Esophagus squamous epithelium (tissue), 5 donors: Measurements from ENCODE around the gene TNS1. TPM values are rescaled to one million over a fixed set of nuclear protein-coding genes. Genes with fewer than 3 reads are reported as not detected.

Experiments
- DNase-seq: peaks from one replicate; lab custom pipeline; 2025; lab: John Stamatoyannopoulos, UW
- H3K27ac ChIP-seq, 4 donors: fragments of 200-600 bp; sonication (generic); one replicate each; pipeline ENCODE4 v1.5.1; 2016 to 2019; ENCODE audit warnings: mild to moderate bottlenecking in 1 of 4
- H3K27me3 ChIP-seq, 4 donors: fragments of 200-600 bp; sonication (generic); 1 replicate in 3 of 4; 2 replicates in 1 of 4; pipeline versions ENCODE4 v1.5.1 to v1.6.0; 2017 to 2021; ENCODE audit warnings: antibody characterized with exemption in 1 of 4
- H3K36me3 ChIP-seq, 3 donors: fragments of 200-600 bp; sonication (generic); one replicate each; pipeline ENCODE4 v1.5.1; 2016 to 2019
- H3K4me1 ChIP-seq, 3 donors: fragments of 200-600 bp; sonication (generic); one replicate each; pipeline ENCODE4 v1.5.1; 2017 to 2019
- H3K4me3 ChIP-seq, 4 donors: fragments of 200-600 bp; sonication (generic); 1 replicate in 3 of 4; 2 replicates in 1 of 4; pipeline ENCODE4 v1.5.1; 2016 to 2019; ENCODE audit warnings: mild to moderate bottlenecking in 2 of 4, moderate library complexity in 1 of 4
- H3K9me3 ChIP-seq, 3 donors: fragments of 200-600 bp; sonication (generic); one replicate each; pipeline ENCODE4 v1.5.1; 2016 to 2019
- CTCF ChIP-seq, 6 experiments: fragments of 450-650 bp in 4 of 6; fragments of 200-600 bp in 2 of 6; sonication (generic) in 2 of 6; IDR thresholded peaks; one replicate each; pipeline ENCODE4 v1.5.1; 2016 to 2019; ENCODE audit warnings: antibody characterized with exemption in 6 of 6, mild to moderate bottlenecking in 4 of 6, moderate library complexity in 4 of 6
- POLR2A ChIP-seq, 4 donors: fragments of 450-650 bp; IDR thresholded peaks; one replicate each; pipeline ENCODE4 v1.6.1; 2017; ENCODE audit warnings: antibody characterized with exemption in 4 of 4, mild to moderate bottlenecking in 4 of 4, moderate library complexity in 3 of 4
- WGBS, 2 donors: methylation state at CpG; one replicate each; pipeline ENCODE4 v1.1.5; 2018; 5-methylcytosine and 5-hydroxymethylcytosine counted together
- intact Hi-C: fragments of 100-400 bp; cut with DNase I; formaldehyde crosslinking; loops from one replicate; pipeline ENCODE4 v1.15.0; 2022
- total RNA-seq, 4 donors: library from RNA; depleted of rRNA; stranded (reverse); fragments of >200 nt; gene quantifications; one replicate each; pipeline ENCODE4 v1.1.0, GENCODE V29; 2016
- donor health status: DM: yes; HTN: yes; CAD: no.

TNS1 gene
- total RNA-seq, 4 donors from 2014 or later: 34.7 to 201 (median 59.2) TPM

- DNase-seq: no peak
- Histone ChIP-seq H3K4me3 (no peak overlapping the region), H3K9me3 (no peaks in the 10 kb centered on the region), H3K4me1 (peaks cover 0 to 87% (median 9%) of the 10 kb centered on the region in 3 donors), H3K27ac (peak overlapping the region in 3 of 4 donors; percentile 44 to 77 (median 56)), H3K27me3 (no peaks in the 10 kb centered on the region), H3K36me3 (peaks cover 0 to 53% (median 4%) of the 10 kb centered on the region in 3 donors)
- intact Hi-C loops: no loop called here
- TF ChIP-seq POLR2A (IDR thresholded peaks at IDR 0.05) (no peak), CTCF (IDR thresholded peaks at IDR 0.05) (no peak)
- 67 to 68% methylated on average over 11 of the region's 11 CpGs for WGBS, 2 donors
These were observed 201.7 kb downstream of the TNS1 start for GRCh38 chr2:217801115-217801531.

- H3K4me1 ChIP-seq: peaks cover 0 to 88% (median 5%) of the 10 kb centered on the region in 3 donors
- peak overlapping the region in 3 of 4 donors; percentile 44 to 77 (median 56) for H3K27ac ChIP-seq
- peaks cover 0 to 51% (median 4%) of the 10 kb centered on the region in 3 donors for H3K36me3 ChIP-seq
- no peak for DNase-seq
- H3K4me3 ChIP-seq: no peak overlapping the region
- TF ChIP-seq CTCF (IDR thresholded peaks at IDR 0.05) (no peak), POLR2A (IDR thresholded peaks at IDR 0.05) (no peak)
- WGBS, 2 donors: 74% methylated on average over 3 to 7 of the region's 10 CpGs
- intact Hi-C loops: no loop called here
- H3K27me3 ChIP-seq: no peaks in the 10 kb centered on the region
- H3K9me3 ChIP-seq: no peaks in the 10 kb centered on the region
These were observed 202.2 kb downstream of the TNS1 start for GRCh38 chr2:217800433-217801114.

- Histone ChIP-seq H3K4me1 (peaks cover 0 to 83% (median 0%) of the 10 kb centered on the region in 3 donors), H3K27ac (peak overlapping the region in 3 of 4 donors; percentile 40 to 77 (median 56)), H3K36me3 (peaks cover 0 to 48% (median 4%) of the 10 kb centered on the region in 3 donors), H3K27me3 (no peaks in the 10 kb centered on the region), H3K4me3 (no peak overlapping the region), H3K9me3 (no peaks in the 10 kb centered on the region)
- no peak for DNase-seq
- TF ChIP-seq POLR2A (IDR thresholded peaks at IDR 0.05) (no peak), CTCF (IDR thresholded peaks at IDR 0.05) (no peak)
- 68 to 80% methylated on average over 13 to 14 of the region's 15 CpGs for WGBS, 2 donors
- intact Hi-C loops: no loop called here
These were observed 203.0 kb downstream of the TNS1 start for GRCh38 chr2:217799563-217800432.

GRCh38 chr2:217798743-217799562 is 203.8 kb downstream of the TNS1 start:
- no peaks in the 10 kb centered on the region for H3K27me3 ChIP-seq
- peaks cover 0 to 40% (median 4%) of the 10 kb centered on the region in 3 donors for H3K36me3 ChIP-seq
- H3K4me1 ChIP-seq: peaks cover 0 to 75% (median 0%) of the 10 kb centered on the region in 3 donors
- H3K4me3 ChIP-seq: no peak overlapping the region
- DNase-seq: no peak
- intact Hi-C loops: no loop called here
- no peaks in the 10 kb centered on the region for H3K9me3 ChIP-seq
- WGBS, 2 donors: 52 to 67% methylated on average over 11 to 12 of the region's 14 CpGs
- H3K27ac ChIP-seq: peak overlapping the region; percentile 21 to 77 (median 48)
- no peak for TF ChIP-seq CTCF (IDR thresholded peaks at IDR 0.05)
- no peak for TF ChIP-seq POLR2A (IDR thresholded peaks at IDR 0.05)
